GM18907 (cell line): Measurements from ENCODE around the gene CENPT.
"Not testable (repeated sequence)": the region's sequence is repeated elsewhere in the genome, so short reads cannot be mapped to it uniquely, and the experiment has no call there.

Experiments used
- ATAC-seq: cut with Tn5 transposase; IDR thresholded peaks from one replicate; pipeline ENCODE4 v1.9.1; 2021; ENCODE audit warnings: mild to moderate bottlenecking, moderate library complexity; ENCODE audit not compliant: unreplicated experiment

The CENPT gene

DNA sequence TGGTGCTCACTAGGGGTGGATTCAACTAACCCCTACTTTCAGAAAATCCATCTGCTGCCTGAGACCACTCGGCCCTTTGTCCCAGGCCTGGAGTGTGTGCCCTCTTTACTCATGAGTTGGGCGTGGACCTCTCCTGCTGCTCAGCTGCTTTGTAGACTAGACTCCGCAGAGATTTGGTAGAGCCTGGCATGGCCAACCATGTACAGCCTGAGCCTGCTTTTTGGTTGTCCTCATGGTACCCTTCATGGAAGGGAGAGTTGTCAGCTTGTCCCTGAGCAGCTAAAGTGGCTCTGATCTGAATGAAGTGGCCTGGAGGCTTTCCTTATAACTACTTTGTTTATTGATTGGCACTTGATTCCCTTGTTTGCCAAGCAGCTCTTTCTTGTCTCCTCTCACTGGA, 26.9 kb upstream of the CENPT start:
- ATAC-seq, result no peak

DNA sequence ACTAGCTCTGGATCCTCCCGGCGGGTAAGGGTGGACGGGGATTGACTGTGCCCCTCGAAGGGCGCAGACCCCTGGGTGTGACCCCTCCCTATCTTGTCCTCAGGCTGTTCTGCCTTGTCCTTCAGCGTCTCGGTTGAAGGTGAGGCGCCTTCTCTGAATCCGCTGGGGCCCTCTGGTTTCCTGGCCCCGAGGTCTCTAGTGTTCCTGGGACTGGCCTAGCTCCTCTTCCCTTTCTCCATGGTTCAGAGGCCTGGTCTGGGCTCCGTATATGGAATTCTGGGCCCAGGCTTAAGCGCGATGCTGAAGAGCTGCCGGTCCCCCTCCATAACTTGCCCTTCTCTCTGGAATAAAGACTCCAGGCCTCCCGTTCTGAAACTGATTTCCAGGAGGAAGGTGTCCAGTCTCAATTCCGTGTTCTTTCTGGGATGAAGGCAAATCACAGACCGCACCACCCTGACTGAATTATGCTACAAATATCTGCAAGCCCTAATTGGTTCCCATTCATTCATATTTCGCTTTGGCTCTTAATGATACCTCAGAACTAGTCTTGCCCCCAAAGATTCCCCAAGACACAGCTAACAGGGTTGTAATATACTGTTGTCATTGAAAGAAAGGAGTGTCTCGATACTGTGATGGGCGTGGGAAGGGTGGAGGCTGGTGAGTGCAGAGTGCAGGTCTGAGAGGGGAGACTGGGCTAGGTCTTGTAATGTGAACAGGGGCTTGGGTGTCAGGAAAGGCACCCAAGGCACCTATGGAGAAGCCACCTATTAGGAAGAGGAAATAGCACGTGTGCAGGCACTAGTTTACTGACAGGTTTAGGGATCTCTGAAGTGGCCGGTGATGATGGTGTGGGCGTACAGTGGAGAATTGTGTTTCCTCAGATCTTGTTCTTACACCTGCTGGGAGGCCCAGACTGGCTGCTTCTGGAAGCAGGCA, 26.2 kb upstream of the CENPT start:
- ATAC-seq, result peak; percentile 22

DNA sequence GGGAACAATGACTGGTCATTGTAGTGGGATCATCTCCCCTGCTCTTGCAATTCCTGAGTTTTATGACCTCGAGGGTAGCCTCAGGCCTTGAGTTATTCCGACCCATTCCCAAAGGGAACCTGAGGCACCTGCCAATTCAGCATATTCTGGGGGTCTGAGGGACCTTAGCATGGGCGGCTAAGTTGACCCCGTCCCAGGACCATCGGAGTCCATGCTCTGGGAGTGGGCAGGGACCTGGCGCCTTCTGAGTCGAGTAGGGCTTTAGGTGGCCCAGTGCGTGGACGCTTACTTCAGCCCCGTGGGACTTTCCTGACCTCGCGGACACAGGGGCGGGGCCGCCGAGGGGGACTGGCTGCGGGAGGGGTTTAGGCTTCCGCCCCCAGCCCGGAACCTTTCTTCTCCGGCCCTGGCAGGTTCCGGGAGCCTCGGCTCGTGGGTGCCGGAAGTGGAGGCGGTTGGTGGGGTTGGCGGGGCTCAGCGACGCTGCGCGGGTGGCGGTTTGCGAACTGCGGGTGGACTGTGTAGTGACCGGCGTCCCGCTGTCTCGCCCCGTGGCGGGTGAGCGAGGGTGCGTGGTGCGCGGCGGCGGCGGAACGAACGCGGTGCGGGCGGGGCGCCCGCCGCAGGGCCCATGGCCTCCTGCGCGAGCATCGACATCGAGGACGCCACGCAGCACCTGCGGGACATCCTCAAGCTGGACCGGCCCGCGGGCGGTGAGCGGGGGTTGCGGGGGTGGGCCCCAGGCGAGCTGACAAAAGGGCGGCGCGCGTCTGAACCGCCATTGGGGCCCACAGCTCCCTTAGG, 25.3 kb upstream of the CENPT start, which contains the start of gene EDC4:
Gene EDC4 (plus strand): TSS at position 422 of the 804 bp plus-strand sequence. CDS start 210 bp downstream, at position 632.
- ATAC-seq, result peak; percentile 75

DNA sequence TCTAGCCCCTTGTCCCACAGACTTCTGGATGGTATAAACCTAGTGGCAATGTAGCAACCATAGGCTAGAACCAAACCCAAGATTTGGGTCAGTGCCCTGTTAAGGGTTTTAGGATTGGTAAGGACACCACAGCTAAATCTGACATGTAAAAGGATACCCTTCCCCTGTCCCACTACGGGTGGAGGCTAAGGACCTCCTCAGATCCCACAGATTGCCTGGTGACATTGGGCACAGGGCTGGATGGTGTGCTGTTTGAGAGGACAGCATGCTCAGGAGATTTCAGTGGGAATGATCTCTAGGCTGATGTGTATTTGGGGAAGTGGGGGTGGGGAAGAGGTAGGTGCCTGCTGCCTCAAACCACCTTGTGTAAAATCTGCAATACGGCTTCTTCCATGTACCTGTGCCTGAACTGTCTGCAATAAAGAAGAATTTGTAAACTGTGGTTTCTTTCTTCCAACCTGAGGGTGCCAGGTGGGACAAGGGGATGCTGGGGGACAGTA, 24.7 kb upstream of the CENPT start:
- no peak for ATAC-seq

DNA sequence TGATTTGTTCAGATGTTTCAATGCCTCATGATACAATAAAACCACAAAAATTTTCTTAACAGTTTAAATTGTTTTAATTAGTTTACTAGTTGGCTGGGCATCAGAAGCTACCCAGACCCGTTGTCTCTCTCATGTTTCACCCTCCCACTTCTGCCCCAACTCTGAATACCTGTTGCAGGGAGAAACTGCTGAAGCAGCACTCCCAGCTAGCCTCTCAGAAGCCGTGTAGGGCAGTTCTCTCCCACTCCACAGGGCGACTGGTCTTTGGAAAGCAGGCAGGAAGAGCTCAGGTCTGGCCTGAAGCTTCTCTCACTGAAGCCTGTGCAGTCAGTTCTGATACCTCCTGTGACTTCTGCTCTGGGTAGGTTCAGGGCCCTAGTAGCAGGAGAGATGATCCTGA, 23.8 kb upstream of the CENPT start:
- no peak for ATAC-seq

- no peak for ATAC-seq
These were observed 22.2 kb upstream of the CENPT start for GRCh38 chr16:67869653-67870052.

DNA sequence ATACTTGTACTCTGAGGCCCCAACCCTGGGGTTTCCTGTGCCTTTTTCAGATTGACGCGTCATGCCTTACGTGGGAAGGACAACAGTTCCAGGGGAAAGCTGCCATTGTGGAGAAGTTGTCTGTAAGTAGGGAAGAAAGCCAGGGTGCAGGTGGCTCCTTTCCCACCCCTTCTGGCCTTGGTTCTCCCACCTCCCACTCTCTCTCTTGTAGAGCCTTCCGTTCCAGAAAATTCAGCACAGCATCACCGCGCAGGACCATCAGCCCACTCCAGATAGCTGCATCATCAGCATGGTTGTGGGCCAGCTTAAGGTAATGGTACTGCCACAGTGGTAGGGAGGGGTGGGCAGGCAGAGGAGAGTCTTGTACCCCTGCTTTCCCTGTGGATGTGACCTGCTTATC, 20.8 kb upstream of the CENPT start:
- ATAC-seq, result no peak

DNA sequence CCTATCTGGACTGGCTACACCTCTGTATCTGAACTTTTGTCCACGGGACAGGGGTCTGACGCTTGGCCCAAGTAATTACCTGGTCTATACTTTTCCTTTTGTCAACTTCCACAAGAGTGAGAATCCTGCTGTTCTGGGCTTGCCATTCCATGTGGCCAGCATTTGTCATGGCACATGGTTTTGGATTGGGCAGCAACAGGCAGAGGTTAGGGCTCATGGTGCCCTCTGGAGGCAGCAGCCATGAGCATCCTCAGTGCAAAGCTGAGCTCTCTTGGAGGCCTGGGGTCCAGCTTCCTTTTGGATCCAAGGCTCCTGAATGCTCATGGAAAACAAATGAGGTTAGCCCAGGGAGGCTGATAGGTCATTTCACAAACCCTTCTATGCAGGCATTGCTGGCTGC, 17.8 kb upstream of the CENPT start:
- ATAC-seq, result no peak

GRCh38 chr16:67864594-67864993, 17.1 kb upstream of the CENPT start:
- ATAC-seq, result no peak

- not testable (repeated sequence) for ATAC-seq
These were observed 16.6 kb upstream of the CENPT start for GRCh38 chr16:67864044-67864443.

DNA sequence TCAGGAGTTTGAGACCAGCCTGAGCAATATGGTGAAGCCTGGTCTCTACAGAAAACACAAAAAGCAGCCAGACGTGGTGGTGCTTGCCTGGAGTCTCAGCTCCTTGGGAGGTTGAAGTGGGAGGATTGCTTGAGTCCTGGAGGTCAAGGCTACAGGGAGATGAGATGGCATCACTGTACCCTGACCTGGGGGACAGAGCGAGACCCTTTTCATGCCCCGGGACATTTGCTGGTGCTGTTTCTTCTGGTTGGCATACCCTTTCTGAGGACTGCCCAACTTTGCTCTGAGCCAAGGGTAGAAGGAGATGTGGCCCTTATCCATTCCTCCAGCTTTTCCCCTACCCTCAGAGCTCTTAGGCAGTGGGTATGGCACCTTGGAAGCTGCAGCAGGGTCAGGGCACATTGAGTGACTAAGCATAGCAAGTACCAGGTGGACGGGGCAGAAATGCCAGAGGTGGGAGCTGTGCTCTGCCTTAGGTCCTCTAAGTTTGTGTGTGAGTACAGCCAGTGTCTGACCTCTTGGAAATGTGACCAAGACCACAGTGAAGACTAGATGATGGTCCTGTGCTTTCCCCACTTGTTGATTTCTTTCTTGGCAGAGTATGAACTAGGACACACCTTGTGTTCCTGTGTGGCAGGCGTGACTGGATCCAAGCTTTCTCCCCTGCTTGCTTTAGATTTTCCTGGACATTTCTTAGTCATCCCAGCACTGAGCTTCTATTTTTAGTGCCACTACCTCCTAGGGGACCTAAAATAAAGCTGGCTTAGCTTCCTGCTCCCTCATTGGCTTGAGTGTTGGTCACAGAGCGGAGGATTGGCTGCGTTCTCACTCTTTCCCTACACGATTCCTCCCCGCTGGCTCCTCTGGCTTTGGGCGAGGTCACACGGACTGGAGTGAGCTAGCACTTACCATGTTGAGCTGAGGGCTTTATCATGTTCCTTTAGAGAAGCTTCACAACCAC, 15.4 kb upstream of the CENPT start:
- ATAC-seq, result no peak

GRCh38 chr16:67861877-67862276, 14.4 kb upstream of the CENPT start:
- ATAC-seq, result no peak

DNA sequence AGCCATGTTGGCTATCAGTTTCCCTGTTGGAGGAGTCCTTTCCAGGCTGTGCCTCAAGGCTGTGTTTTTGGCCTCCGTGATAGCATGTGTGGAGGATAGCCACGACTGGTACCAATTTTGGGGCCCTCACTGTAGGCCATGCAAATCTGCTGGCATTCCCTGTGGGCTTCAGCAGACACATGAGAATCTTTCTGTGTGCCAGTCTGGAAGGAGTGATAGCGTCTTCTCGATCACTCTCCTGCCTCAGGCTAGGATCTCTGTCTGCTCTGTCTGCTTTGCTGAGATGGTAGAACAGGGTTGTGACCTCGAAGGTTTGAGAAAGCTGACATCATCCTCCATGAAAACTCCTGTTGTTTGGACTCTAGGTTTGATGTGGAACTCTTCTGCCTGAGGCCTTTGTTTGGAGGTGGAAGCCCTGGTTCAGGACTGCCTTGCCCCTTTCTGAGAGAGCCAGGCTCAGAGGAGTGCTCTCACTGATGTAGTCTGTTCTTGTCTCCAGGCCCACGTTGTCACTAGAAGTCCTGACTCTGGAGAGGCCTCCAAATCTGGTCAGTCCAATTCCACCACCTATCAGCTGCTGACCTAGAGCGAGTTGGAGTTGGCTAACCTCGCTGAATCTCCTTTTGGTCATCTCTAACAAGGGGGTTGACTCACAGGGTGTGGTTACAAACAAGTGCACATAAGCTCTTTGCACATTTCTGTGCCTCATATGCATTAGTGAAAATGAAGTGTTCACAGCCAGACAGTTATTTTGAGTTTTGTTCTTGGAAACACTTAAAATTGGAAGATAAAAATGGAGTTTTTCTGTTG, 13.3 kb upstream of the CENPT start:
- no peak for ATAC-seq

DNA sequence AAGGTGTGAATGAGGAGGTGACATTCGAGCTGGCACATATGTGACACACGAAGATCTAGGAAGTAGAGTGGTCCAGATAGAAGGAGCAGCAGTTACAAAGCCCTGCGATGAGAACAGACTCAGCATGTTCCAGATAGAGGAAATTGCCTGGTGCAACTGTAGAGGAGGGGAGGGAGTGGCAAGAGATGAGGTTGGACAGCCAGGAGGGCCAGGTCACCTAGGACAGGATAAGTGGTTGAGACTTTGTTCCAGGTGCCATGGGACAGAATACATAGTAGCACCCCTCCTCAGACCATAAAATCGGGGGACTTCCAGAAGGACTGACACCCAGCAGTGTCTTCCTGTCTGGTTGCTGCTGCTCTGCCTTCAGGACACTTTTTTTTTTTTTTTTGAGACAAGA, 11.0 kb upstream of the CENPT start:
- no peak for ATAC-seq

GRCh38 chr16:67857547-67858233, 10.2 kb upstream of the CENPT start:
- ATAC-seq, result no peak

DNA sequence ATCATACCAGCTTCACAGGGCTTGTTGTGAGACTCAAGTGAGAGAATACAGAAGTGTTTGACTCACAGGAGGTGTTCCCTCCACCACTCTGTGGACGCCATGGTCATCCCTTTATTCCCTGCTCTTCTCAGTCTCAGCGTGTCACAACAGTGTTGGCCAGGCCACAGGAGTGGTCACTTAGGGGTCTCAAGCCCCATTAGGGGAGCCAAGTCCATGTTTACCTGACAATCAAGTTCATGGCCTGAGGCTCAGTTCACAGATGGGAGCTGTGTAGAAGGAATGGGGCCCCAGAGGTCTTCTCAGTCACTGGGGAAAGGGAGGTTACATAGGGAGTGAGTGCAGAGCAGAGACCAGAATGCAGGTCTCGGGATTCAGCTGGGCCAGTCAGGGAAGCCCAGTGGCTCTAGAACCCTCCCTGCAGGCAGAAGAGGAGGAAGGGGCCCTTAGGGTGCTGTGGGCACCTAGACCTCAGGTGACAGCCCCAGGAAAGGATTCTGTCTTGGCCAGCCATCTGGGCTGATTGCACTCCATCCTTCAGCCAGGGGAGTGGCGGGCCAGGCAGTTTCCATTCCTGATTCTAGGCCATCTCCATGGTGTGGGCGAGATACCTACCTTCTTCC, 9.5 kb upstream of the CENPT start:
- ATAC-seq, result no peak

GRCh38 chr16:67855789-67856188, 8.3 kb upstream of the CENPT start:
- ATAC-seq, result no peak

DNA sequence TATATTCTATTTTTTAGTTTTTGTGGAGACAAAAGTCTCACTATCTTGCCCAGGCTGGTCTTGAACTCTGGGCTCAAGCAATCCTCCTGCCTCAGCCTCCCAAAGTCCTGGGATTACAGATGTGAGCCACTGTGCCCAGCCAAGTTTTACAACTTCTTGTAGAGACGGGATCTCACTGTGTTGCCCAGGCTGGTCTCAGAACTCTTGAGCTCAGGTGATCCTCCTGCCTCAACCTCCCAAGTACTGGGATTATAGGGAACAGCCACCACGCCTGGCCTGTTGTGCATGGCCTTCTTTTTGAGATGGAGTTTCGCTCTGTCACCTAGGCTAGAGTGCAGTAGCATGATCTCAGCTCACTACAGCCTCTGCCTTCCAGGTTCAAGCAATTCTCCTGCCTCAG, 6.2 kb upstream of the CENPT start:
- ATAC-seq, result no peak

- no peak for ATAC-seq
These were observed 625 bp upstream of the CENPT start for GRCh38 chr16:67848118-67848517.
